Suppressor macrophage (primary cell): Measurements from ENCODE around the gene SMIM5.
"Not testable (repeated sequence)": the region's sequence is repeated elsewhere in the genome, so short reads cannot be mapped to it uniquely, and the experiment has no call there.

ENCODE experiments used
- DNase-seq, 4 experiments: peaks; one replicate each; pipeline ENCODE4 v3.0.0-alpha.2; 2020 to 2022

The SMIM5 gene

DNA sequence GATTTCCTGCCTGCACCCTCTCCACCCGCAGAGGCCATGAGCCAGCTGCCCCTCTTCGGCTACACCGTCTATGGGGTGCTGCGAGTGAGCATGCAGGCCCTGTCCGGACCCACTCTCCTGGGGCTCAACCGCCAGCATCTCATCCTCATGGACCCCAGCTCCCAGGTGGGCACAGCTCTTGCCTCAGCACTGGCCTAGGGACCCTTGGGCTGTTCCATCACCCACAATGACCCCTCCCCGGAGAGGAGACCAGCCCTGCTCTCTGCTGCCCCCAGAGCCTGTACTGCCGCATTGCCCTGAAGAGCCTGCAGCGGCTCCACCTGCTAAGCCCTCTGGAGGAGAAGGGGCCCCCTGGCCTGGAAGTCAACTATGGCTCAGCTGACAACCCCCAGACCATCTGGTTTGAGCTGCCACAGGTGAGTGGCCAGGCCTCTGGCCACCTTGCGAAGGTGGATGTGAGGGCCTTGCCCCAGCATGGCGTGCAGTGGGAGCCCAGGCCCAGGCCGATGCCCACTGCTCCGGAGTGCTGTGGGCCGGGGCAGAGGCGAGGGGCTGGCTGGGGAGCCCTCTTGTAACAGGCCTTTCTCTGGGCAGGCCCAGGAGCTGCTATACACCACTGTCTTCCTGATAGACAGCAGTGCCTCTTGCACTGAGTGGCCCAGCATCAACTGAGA lies 7.3 kb upstream of the SMIM5 start:
- DNase-seq, result peak in 3 of 4 experiments; percentile 16 to 34 (median 19)

DNA sequence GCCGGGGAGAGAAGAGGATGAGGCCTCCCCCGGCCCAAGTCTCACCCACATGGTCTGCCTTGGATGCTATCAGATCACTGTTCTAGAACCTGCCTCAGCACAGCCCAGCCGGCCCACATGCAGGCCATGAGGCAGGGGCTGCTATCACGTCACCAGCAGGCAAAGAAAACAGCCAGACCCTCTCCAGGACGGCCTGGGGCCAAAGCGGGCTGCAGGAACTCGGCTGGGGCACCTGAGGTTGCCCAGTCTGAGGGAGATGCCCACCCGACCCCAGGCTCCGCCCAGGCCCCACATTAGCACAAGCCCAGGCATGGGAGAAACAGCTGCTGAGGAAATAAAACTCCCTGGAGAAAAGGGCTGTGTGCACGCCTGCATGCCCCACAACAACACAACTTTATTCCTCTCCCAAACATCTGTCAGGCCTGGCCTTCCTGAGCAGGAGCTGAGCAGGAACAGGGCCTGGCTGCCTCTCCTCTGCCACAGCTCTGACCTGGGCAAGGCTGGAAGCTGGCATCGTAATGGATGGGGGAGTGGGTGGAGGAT lies 6.7 kb upstream of the SMIM5 start:
- no peak for DNase-seq

DNA sequence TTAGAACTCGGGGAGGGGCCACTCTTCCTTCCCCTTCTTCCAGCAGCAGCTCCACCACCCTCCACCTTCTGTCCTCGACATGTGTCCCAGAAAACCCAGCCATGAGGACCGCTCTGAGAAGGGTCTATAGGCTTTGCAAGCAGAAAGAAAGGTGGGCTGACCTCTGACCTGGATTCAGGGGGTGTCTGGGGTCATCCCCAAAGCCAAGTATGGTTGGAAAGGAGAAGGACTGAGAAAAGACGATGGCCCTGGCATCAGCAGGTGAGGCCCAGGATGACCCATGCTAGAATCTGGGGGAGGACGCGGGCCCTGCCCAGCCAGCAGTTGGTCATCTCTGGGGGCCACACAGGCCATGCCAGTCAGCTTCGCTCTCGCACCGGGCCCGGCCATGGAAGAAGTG lies 6.1 kb upstream of the SMIM5 start:
- no peak for DNase-seq

DNA sequence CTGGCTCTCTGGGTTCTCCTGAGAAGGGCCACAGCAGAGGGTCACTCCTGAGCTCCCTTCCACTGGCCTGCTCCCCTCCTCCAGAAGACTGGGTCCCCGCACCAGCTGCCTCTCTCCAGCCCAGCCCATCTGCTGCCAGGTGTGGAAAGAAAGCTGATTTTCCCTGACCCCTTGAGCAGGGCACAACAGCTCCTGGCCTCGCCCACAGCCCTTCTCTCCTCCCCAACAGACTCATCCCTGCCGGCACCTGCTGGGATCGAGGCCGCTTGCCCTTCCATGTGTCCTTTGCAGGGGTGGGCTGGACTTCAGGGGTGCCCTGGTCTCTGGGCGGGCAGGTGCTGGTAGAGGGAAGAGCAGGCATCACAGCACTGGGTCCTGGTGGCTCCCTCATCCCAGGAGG lies 4.8 kb upstream of the SMIM5 start:
- DNase-seq, result no peak

DNA sequence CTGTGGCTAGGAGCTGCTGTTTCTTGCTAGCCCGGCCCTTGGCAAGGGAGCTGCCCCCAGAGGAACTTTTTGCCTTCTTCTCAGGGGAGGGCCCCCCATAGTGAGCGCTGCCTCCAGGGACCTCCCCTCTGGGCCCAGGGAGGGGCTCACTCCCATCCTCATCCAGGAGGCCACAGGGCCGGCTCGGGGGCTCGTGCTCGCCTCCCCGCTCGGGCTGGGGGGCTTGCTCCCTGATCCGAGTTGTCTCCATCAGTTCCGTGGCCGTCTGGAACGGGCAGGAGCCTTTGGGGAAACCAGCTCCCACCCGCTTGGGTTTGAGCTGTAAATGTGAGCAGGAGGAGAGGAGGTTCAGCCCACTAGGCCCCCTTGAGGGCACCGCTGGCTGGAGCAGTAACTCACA lies 4.1 kb upstream of the SMIM5 start:
- no peak for DNase-seq

DNA sequence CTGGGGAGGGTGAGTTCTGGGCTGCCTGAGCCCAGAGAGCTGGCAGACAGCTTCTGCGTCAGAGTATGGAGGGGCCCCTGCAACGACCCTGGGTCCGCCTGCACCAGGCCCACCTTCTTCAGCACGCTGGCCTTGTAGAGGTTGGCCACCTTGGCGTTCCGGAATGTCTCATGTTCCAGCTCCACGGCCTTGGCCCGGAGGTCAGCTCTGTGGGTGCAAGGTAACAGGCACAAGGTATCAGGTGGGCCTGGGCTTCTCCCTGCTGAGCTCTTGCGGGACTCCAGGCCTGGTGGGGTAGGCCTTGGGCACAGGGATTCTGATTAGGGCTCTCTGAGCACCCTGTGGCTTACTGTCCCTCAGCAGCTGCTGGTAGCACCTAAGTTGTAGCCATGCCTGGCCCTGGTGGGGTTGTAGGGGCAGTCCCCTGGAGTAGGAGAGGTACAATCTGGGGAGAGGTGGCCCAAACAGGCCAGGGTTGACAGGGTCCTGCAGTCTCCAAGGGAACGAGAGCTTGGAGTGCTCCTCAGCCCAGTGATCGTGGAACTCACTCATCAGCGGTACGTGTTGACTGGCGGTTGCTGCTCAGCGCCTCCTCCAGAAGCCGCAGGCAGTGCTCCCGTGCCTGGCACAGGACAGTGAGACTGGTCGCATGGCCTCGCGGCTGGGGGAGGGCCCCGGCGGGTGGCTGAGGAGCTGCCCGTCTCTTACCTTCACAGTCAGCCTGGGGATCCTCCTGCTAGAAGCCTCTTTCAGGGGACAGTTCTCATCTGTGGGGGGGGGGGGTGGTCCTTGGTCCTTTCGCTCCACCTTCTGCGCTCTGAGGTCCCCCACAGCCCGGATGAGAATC lies 2.9 kb upstream of the SMIM5 start:
- no peak for DNase-seq

DNA sequence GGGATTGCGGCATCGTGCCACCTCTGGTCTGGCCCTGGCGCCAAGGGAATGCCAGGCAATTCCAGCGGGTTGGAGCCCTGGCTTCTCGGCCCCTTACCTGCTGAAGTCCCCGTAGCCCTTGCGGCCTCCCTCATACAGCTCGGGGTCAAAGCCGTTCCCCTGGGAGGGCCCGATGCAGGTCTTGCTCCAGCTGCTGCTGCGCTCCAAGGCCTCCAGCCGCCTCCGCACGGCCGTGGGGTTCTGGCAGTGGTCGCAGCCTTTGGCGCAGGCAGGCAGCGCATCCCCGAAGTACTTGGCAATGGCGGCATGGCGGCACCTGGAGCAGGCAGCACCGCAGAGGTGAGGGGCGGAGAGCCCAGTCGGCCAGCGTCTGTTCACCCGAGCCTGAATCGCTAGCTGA lies 1.9 kb upstream of the SMIM5 start:
- DNase-seq, result no peak

DNA sequence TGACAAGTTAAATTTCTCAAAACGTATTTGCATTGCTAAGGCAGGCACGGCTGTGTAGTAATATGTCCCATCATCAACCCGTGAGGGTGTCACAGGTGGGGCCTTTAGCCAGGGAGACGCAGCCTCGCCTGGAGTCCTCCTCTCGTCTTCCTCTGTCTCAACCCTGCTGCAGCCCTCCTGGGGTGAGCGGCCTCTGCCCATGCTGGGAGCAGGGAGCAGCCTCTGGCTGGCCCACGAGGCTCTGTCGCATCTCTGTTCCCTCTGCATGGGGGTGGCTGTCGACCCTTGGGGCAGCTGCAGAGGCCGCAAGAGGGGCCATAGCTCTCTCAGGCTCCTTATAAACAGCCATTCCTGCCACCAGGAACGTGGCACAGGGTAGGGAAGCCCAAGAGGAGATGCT lies 806 bp upstream of the SMIM5 start:
- no peak for DNase-seq

DNA sequence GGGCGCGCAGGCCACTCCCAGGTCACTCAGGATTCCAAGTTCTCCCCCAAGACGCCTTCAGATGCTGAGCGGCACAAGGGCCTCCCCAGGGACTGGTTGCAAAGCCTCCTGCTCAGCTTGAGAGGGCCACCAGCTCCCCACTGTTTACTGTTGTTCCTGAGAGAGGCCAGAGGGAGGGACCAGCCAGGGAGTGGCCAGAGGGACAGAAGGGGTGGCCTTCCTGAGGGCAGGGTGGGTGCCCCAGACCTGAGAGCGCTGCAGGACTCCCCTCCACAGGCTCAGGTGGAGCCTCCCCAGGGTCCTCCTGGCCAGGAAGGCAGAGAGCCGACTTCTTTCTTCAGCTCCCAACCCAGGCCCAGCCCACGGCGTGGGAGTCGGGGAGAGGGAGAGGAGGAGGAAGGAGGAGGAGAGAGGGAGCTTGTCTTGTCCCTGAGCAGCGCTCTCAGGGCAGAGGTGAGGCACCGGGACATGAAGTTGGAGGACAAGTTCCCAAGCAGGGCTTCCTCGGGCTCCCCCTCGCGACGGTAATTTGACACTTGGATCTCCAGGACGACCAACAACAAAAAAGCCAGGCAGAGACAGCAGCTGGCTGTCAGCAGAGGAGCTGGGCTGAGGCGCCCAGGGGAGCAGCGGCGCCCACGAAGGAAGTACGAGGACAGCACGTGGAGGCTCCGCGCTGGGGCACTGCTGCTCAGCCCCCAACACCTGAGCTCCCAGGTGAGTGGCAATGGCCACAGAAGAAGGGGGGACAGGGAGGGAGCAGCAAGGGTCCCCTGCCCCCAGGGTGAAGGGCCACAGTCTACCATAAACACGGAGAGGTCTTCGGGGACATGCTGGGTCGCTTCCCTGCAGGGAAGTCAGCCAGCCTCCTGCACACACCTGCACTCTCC lies 497 bp downstream of the SMIM5 start:
- peak; percentile 62 to 82 (median 73) for DNase-seq

DNA sequence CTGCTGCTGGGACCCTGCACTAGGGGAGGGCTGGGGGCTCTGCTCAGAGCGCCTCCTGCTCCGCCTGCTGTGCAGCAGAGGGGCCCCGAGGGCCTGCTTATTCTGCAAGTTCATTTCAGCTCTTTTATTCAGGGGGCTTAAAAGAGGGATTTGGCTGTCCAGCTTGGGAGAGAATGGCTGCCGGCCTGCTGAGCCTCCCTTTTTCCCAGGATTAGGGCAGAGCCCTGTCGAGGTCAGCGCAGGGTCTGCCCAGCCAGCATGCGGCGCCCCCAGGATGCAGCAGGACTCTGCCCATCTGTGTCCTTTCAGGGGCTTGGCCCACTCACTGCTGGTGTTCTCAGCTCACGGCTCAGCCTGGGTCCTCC lies 1.1 kb downstream of the SMIM5 start:
- no peak for DNase-seq

DNA sequence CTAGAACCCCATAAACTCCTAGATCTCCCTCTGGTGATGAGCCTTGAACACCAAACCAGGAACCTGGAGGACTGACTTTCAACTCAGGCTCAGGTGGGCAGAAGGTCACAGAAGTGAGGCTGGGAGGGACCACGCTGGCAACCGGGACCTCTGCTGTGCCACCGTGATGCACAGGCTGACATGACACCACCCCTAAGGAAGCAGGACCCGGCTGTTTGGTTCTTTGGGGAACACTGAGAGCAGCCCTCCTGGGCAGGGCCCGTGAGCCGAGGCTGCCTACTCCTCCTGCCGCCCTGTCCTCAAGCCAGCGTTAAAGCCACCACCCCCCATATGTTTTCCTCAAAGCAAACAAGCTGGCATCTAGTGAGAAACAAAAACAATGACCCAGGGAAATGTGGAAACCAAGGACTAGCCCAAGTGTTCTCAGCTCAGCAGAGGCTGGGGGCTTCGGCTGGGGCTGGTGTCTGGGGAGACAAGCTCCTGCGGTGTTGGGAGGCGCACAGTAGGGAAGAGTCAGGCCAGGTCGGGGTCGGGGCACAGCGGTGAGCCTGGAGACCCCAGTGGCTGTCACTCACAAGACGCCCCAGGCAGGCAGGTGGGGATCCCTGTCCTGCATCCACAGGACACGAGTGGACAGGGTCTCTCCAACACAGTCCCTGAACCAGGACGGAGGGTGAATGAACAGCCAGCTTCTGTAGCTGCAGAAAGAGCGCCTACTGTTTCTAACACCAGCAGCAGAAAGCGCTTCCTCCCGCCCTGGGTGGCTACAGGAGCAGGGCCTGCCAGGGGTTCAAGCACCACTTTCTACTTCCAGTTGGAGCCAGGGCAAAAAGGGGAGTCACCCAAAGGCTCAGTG lies 1.7 kb downstream of the SMIM5 start:
- no peak for DNase-seq

DNA sequence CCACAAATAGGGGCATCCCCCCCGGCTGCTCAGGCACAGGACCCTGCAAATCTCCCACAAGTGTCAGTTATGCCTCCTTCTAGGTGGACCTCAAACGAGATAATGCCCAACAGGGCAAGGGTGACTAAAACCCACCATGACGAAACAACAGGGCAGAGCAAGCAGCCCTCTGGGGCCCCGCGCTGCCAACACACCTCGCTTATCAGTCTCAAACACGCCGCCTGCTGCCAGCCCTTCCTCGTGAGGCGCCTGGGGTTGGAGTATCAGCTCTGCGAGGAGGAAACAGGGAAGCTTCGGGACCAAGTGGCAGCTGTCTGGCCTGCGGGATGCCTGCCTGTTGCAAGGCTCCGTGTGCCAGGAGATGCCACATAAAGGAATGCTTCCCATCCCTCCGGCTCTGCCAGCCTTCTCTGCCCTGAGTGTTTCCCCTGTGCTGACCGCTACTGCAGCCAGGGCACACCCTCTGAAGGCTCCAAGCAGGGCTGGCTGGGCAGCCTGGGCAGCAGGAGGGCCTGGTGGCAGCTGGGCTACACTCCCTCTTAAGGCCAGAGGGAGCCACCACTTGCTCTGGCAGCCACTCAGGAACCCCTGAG lies 2.5 kb downstream of the SMIM5 start:
- DNase-seq, result no peak

DNA sequence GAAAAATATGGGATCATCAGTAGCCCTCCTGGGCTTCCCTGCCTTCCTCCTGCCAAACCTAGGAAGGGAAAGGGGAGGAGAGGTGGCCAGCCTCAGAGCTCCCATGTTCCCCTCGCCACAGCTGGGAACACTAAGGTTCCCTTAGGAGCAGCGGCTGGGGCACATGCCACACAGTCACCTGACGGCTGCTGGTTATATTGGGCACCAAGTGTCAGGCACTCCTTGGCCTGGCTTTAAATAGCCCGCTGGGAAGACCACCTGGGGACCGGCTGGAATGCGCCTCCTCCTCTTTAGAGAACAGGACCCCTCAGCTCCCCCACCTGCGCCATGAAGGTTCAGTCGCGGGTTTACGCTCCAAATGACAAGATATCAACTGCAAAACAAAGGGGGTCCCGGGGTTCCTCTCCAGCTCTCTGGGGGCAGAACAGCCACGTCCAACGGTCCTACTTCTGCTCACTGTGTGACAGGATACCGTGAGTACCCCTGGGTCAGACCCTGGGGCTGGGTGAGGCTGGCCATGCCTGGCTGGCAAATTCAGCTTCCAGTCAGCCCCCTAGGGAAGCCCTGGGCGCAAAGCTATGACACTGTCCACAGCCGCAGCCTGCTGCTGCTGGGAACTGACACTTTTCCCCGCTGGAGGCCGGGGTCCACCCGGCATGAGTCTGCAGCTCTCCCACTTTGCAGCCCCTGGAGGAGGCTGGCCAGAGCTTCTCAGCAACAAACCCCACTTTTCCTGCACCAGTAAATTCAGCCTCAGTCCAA lies 3.3 kb downstream of the SMIM5 start:
- no peak for DNase-seq

DNA sequence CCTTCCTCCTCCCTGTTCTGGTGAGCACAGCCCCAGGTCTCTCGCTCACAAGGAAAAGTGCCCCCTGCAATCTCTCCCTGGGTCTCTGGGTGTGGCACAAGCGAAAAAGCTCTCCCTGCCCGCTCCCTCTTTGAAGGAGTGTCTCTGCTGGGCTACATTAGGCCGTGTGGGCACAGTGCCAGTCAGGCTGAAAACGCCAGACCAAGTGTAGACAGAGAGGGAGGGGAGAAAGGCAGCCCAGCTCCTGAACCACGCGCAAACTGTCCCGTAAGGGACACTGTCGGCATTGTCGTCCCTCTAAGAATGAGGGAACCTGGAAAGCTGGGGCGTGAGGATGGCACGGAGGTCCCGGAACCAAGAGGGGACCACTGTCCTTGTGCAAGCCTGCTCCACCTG lies 3.9 kb downstream of the SMIM5 start:
- no peak for DNase-seq

DNA sequence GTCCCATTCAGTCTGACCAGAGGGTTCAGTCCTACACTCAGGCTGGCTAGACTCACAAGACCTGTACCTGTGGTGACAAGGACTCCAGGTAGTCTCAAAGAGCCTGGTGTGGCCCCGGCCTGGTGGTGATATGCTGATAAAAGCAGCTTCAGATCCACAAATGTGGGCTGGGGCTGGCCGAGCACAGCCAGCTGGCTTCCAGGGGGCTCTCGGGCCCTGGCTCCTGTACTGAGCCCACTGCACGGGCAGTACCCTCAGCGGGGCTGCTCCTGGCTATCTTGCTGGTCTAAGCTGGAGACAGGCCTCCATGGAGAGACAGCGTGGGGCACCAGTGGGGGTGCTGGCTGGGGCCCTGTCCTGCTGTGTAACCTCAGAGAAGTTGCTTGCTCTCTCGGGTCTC lies 4.3 kb downstream of the SMIM5 start:
- DNase-seq, result no peak

DNA sequence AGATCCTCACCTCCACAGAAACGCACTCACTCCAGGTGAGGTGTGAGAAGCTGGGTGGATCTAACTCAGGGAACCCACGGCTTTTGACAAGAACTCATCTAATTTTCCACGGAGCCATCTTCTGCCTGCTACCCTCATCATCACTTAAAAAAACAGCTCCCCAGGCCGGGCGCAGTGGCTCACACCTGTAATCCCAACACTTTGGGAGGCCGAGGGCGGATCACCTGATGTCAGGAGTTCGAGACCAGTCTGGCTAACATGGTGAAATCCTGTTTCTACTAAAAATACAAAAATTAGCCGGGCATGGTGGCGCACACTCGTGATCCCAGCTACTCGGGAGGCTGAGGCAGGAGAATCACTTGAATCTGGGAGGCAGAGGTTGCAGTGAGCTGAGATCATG lies 4.8 kb downstream of the SMIM5 start:
- not testable (repeated sequence) for DNase-seq

DNA sequence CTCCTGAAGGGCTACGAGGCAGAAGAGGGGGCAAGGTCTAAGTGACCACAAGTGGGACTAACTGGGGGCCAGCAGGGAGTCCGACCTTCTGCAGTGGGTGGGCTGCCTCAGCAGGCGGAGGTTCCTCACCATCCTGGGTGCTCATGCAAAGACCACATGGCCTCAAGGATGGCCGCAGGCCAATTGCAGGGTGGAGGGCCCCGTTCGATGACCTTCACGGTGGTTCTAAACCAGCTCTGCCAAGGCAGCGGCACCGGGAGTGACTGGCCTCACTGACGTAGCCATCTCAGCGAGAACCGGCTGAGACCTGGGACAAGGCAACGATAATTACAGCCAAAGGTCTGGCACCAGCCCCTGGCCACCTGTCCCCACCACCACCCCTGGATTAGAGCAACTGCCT lies 5.7 kb downstream of the SMIM5 start:
- DNase-seq, result no peak

DNA sequence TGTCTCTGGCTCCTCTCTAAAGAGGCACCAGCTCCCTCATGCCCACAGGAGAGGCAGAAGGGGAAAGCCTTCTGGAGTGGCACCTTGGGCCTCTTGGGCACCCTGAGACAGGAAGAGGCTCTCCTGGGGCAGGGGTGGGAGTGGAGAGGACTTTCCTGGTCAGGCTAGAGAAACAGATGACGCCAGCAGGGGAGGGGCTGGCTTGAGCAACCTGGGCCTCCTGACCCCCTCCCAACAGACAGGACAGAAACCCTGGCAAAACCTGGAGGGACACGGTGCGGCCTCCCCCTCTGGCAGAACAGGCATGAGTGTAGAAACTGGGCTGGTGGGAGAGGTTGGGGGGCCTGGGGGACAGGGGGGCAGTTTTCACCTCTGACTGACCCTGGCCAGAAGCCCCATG lies 6.1 kb downstream of the SMIM5 start:
- DNase-seq, result no peak

DNA sequence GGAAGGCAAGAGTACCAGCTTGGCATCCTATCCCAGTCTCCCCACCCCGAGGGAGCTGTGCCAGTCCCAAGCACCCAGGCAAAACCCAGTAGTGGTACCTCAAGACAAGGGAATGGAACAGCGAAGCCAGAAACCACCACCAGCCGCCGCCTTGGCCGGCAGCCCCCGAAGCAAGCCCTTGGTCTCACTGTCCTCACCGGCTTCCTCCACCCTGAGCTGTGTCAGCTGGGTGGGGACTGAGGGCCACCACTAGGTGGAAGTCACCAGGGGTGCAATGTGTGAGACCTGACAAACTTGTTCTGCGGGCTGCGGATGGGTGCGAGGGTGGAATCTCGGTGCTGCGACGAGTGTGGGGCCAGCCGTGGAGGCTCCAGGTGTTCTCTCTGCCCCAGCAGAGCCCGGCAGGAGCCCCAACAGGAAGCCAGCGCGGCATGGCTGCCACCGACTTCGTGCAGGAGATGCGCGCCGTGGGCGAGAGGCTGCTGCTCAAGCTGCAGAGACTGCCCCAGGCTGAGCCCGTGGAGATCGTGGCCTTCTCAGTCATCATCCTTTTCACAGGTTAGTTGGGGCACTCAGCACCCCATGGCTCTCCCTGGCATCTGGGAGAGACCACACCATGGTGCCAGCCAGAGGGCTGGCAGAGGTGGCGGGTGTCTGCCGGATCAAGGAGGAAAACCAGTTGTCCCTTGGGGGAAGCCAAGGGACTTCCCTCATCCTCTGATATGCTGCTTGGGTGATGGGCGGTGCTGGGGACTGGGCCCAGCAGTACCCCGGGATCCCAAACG lies 6.7 kb downstream of the SMIM5 start:
- no peak for DNase-seq

DNA sequence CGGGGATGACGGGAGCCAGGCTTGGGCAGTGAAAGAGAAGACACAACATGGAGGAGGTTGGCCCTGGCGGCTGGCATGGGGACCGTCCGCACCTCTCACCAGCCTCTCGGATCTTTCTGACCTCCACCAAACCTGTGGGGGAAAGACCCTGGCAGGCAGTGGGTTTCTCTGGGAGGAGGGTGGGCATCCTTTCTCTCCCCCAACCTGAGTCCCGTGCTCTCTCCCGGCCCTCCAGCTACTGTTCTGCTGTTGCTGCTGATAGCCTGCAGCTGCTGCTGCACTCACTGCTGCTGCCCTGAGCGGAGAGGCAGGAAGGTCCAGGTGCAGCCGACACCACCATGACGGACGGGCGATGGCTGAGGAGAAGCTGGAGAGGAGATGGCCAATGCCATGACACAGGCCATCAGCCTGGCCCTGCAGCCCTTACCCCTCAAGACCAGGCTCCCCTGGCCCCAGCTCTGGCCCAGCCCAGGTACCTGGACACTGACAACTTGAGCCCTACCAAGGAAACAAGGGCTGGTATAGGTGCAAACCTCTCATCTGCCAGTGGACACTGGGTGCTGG lies 7.4 kb downstream of the SMIM5 start:
- DNase-seq, result no peak
